Skeletal muscle cell (primary cell): ENCODE results near the gene ZNF747.
"Not testable (repeated sequence)": the region's sequence is repeated elsewhere in the genome, so short reads cannot be mapped to it uniquely, and the experiment has no call there.

ENCODE experiments used
- DNase-seq: peaks from one replicate; pipeline ENCODE4 v3.0.0-alpha.2; 2010; ENCODE audit warnings: low read depth
- H3K4me3 ChIP-seq: 2 replicates; pipeline ENCODE4 v1.5.1; 2011; ENCODE audit warnings: low read depth, mild to moderate bottlenecking, control low read depth, low read length, moderate library complexity

The ZNF747 gene

DNA sequence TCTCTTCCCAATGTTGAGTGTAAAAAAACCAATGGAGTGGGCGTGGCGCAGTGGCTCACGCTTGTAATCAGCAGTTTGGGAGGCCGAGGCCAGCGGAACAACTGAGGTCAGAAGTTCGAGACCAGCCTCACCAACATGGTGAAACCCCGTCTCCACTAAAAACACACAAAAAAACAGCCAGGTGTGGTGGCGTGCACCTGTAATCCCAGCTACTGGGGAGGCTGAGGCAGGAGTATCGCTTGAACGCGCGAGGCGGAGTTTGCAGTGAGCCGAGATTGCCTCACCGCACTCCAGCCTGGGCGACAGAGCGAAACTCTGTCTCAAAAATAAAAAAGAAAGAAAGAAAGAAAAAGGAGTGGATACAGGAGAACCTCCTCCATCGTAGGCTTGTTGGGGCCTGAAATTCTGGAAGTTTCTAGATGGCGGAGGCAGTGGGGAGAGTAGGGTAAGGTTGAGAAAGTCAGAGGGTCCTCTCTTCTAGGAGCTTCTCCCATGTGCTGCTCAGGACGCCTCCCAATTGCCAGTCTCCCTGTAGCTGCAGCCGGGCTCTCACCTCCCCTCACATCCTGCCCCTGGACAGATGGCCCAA, 24.2 kb upstream of the ZNF747 start:
- no peak for DNase-seq
- peak overlapping the region; percentile 84 for H3K4me3 ChIP-seq

DNA sequence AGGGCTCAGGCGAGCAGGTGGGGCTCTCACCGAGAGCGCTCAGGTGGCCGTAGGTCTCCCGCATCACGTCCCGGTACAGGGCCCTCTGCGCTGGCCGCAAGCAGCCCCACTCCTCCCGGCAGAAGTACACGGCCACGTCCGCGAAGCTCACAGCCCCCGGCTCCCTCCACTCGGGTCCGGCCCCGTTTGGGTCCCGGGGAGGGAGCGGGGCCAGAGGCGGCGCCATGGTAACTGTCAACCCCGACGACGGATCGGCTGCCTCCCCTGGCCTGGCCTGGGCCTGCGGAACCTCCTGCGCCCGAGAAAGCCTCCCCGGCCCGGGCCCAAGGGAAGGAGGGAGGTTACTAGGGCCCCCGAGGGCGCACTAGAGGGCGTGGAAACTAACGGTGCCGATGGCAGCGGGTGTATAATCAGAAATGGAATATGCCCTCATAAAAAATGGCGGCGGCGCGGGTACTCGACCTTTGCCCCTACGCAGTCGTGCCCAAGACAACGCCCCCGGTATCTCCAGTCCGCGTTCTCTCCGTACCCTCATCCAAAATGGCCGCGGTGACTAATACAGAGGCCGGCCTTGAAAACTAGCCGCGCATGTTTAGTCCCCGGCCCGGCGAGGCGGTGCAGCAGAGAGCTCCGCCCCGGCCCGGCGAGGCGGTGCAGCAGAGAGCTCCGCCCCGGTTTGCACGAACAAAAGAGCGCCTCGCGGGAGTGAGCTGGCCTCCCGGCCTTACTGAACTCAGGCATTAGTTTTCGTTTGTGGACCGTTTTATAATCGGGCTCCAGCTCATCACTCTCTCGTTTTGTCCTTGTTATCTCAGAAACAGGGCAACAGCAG, 23.5 kb upstream of the ZNF747 start, which contains the start of gene ZNF764:
Gene ZNF764 (minus strand): TSS at position 418 of the 832 bp plus-strand sequence. CDS start 192 bp downstream, at position 226.
- H3K4me3 ChIP-seq = peak within 1 kb of the TSS; percentile 84
- peak; percentile 83 for DNase-seq

DNA sequence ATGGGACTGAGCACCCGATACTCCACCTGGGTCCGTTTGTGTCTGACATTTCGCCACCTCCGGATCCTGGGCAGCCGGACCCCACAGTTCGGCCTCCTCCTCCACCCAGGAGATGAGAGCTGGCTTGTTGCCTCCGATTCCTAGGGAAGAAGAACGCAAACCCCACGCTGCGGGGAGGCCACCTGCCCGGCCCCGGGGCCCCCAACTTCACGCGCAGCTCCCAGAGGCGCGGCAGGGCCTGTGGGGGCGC, 23.0 kb upstream of the ZNF747 start:
- H3K4me3 ChIP-seq = peak overlapping the region; percentile 84
- no peak for DNase-seq

DNA sequence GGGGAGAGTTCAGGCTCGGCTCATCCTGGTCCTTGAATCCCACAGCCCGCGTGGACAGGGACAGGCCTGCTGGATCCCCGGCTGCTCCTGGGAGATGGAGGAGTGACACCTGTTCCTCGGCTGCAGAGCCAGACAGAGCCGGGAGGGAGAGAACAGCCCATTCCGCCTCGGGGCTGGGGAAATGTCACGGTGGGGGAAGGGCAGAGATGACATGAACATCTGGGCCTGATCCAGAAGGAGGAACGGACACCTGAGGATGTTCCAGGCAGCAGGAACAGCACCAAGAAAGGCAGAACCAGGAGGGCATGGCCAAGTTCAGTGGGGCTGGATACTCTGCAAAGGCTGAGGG, 21.4 kb upstream of the ZNF747 start:
- DNase-seq = no peak
- H3K4me3 ChIP-seq = no peak overlapping the region

- H3K4me3 ChIP-seq = no peak overlapping the region
- DNase-seq = no peak
These were observed 20.9 kb upstream of the ZNF747 start for GRCh38 chr16:30555315-30556124.

- no peak overlapping the region for H3K4me3 ChIP-seq
- DNase-seq = no peak
These were observed 20.1 kb upstream of the ZNF747 start for GRCh38 chr16:30554557-30555314.

DNA sequence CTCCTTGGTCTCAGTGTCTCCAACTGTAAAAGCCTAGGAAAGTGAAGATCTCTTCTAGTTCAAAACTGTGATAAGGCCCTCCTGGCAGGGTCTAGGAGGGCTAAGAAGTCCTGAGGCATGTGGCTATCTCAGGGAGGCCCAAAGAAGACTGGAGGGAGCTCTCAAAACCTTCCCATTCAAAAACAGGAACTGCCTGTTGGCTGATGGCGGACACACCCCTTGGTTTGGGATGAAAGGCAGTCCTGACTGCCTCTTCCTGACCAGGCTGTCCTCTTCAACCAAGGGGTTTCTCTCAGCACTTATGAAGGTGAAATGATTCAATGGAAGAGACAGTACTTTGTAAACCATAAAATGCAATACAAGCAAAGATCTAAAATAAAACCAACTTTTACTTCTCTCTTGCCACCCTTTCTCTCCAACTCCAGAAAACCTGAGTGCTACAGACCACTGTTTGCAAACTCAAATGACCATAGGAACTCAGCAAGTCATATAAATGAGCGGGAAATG, 18.8 kb upstream of the ZNF747 start:
- H3K4me3 ChIP-seq = no peak overlapping the region
- no peak for DNase-seq

DNA sequence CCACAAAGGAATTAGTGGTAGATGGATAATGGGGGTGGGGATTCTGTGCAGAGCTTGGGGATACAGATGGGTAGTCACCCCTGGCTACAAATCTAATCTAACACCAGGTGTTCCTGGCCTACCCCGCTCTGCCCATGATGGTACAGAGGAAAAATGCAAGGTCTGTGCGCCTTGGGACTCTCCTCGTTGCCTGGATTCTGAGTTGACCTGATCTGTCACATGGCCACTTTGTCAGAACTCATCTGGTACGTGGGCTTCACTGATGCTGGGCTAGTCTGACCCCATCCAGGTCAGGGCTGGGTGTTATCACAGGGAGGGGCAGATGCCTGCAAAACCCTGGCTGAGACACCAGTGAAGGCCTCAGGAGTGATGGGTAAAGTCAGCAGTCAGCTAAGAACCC, 18.3 kb upstream of the ZNF747 start:
- no peak overlapping the region for H3K4me3 ChIP-seq

DNA sequence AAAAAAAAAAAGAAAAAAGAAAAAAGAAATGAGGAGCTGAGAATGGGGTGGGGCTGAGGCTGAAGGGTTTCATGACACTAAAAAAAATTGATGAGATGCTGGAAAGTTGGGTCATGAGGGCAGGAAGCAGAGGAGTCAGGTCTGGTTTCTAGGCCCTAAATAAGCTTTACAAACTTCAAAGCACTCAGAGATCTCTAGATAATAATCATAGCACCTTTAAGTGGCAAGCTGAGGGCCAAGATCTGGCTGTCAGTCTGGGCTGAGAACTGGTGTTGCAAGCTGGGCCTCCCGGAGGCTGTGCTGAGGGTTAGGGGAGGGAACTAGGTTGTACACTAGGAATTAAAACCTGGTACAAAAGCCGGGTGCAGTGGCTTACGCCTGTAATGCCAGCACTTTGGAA, 17.1 kb upstream of the ZNF747 start:
- no peak for DNase-seq
- no peak overlapping the region for H3K4me3 ChIP-seq

More for the DNA sequence above, 18.3 kb upstream of the ZNF747 start:
- no peak for DNase-seq

DNA sequence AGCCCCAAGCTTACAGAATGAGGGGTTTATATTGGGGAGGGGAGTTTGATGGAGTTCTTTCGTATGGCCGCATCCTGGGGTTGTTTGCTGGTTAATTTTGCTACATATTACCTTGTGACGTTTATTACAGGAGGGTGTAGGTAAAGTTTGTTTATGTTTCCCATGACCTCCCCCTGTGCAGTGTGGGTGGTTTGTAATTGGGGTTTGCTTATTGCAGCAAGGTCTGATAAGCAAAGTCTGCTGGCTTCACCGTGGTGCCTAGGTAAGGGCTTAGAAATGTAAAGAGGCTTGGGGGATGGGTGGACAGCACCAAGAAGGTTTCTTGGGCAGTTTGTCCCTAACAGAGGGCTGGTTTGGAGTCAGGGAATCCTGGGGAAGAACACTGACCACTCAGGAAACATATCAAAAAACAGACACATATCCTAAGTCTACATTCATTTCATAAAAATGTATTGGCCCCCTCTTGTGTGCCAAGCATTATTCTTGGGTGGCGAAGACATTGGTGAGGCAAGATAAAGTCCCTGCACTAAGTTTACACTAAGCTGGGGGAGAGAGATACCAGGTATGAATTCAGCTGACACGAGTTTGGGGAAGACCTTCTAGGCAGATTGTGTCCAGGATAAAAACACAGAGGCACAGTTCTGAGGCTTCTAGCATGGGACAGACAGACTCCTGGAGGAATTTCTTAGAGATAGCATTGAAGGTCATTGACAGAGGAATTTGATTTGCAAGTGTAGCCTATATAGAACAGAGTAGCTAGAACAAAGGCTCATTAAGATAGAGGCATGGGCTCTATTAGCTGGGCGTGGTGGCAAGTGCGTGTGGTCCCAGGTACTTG, 14.0 kb upstream of the ZNF747 start:
- no peak for DNase-seq
- no peak overlapping the region for H3K4me3 ChIP-seq

DNA sequence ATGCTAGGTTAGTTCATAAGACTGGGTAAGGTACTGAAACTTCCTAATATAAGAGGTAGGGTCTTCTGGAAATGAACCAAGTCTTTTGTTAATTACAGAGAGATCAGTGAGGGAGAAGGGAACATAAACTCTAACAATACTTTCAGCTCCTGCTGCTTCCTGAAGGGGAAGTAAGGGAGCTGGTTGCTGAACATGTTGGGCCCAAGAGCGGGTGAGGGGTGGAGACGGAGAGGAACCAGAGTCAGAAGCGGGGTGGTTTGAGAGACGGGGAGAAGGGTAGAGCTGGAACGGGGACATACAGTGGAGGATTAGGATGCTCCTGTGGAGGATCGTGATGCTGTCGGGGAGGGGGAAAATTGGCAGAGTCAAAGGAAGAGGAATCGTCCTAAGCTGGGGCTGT, 11.5 kb upstream of the ZNF747 start:
- DNase-seq = no peak
- no peak overlapping the region for H3K4me3 ChIP-seq

DNA sequence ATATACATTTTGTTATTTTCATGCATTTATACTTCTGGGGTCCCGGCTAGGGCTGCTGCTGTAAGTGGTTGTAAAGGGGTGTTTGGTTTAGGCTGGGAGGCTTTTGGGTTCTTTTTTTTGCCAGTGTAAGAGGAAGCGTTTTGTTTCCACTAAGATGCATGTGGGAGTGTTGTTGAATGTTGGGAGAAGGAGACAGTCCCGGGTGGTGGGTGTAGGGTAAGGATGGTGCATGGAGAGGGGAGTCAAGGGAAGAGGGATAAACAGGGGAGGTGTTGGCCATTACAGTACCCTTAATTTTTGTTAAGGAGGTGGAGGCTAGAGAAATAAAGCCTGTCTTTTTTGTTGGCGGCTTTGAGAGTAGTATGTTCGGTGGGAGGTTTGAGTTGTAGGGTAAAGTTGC, 8.4 kb upstream of the ZNF747 start:
- no peak for DNase-seq
- H3K4me3 ChIP-seq = no peak overlapping the region

GRCh38 chr16:30541502-30542329, 7.1 kb upstream of the ZNF747 start:
- H3K4me3 ChIP-seq = no peak overlapping the region
- DNase-seq = peak; percentile 49

DNA sequence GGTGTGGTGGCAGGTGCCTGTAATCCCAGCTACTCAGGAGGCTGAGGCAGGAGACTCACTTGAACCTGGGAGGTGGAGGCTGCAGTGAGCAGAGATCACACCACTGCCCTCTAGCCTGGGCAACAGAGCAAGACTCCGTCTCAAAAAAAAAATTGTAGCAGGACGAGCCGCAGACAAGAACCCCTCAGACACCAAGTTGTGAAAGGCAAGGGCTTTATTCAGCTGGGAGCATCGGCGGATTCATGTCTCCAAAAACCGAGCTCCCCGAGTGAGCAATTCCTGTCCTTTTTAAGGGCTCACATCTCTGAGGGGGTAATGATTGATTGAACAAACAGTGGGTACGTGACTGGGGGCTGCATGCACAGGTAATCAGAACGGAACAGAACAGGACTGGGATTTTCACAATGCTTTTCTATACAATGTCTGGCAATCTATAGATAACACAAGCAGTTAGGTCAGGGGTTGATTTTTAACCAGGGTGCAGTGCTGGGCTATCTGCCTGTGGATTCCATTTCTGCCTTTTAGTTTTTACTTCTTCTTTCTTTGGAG, 6.3 kb upstream of the ZNF747 start:
- not testable (repeated sequence) for DNase-seq, H3K4me3 ChIP-seq

DNA sequence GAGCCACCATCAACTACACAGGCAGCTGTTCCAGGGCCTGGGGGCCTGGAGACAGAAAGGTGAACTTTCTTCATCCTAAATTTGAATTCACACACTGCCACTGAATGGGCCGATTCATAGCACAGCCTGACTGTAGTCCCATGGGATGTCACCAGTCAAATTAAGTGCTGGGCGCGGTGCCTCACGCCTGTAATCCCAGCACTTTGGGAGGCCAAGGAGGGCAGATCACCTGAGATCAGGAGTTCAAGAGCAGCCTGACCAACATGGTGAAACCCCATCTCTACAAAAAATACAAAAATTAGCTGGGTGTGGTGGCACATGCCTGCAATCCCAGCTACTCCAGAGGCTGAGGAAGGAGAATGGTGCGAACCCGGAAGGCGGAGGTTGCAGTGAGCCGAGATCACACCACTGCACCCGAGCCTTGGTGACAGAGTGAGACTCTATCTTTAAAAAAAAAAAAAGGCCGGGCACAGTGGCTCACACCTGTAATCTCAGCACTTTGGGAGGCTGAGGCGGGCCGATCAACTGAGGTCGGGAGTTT, 5.4 kb upstream of the ZNF747 start:
- H3K4me3 ChIP-seq, DNase-seq: not testable (repeated sequence)

DNA sequence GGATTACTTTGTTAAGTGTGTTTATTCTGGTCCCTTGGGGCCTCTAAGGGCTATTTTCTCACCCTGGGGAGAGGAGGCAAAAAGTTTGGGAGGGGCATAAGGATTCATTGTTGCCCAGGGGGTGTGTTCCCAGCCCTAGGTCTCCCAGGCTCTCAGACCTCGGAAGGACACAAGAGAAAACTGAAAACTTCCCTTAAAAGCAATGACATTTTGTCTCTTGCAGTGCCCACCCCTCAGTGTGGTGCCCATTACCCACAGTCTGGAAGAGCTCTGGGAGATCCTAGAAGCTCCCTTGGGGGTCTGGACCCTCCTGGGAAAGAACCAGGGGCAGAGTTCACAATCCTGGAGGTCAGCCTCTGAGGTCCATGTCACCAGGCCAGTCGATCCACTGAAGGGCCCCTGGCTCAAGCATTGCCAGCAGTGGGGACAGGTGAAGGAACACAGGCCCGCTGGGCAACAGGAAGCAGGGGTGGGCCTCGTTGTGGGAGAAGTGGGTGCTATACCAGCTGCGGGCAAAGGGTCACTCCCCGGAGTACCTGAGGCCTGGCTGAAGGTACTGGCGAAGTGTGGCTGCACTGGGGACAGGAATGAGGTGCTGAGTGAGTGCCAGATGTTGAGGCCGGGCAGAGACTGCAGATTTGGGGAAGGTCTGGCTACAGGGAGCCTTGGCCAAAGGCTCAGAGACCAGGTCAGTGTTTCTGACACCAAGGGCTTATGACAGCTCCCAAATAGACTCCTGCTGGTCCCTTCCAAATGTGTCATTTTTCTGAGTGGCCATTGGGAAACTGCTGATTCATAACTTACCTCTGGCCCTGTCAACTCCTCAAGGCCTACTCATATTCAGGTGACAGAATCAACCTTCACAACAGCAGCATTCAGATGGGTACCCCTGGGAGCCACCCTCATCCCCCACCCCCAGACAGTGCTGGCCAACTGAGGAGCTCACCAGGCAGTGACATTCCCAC, 4.6 kb upstream of the ZNF747 start:
- no peak overlapping the region for H3K4me3 ChIP-seq
- no peak for DNase-seq
